GM10248 (cell line): ENCODE measurements around the gene AZU1.

Experiments
- CTCF ChIA-PET: fragments of 300-600 bp; sonication (Branson Sonifier 250); formaldehyde crosslinking; extraction: SDS; loops from one replicate; lab custom pipeline; 2021; ENCODE audit warnings: antibody characterized with exemption; lab: Yijun Ruan, JAX
- POLR2A ChIA-PET: fragments of 350-650 bp; sonication (Branson Sonifier 250); formaldehyde crosslinking; extraction: SDS; loops from one replicate; lab custom pipeline; 2020; ENCODE audit warnings: antibody characterized with exemption; lab: Yijun Ruan, JAX
- DNase-seq: peaks from one replicate; pipeline ENCODE4 v3.0.0; 2012; ENCODE audit errors: extremely low spot score
- TF ChIP-seq, protein P1 (sequence below): IDR thresholded peaks from 2 replicates; pipeline ENCODE4 v1.5.1; 2012; ENCODE audit warnings: mild to moderate bottlenecking, low read depth; ENCODE audit errors: extremely low read depth, missing control alignments, control extremely low read depth

AZU1 gene

DNA sequence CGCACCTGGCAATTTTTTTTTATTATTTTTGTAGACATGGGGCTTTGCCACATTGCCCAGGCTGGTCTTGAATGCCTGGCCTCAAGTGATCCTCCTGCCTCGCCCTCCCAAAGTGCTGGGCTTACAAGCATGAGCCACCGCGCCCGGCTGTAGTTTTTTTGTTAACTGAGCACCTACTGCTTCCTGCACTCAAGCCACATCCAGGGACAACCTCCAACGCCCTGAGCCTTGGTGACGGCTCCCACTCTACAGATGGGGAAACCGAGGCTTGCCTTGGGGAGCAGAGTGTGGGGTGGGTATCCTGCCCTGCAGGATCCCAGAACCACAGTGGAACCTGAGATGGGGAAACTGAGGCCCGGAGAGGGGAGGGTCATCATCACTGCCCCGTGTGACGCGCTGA is 27.5 kb downstream of the AZU1 start:
- TF ChIP-seq, protein P1, sequence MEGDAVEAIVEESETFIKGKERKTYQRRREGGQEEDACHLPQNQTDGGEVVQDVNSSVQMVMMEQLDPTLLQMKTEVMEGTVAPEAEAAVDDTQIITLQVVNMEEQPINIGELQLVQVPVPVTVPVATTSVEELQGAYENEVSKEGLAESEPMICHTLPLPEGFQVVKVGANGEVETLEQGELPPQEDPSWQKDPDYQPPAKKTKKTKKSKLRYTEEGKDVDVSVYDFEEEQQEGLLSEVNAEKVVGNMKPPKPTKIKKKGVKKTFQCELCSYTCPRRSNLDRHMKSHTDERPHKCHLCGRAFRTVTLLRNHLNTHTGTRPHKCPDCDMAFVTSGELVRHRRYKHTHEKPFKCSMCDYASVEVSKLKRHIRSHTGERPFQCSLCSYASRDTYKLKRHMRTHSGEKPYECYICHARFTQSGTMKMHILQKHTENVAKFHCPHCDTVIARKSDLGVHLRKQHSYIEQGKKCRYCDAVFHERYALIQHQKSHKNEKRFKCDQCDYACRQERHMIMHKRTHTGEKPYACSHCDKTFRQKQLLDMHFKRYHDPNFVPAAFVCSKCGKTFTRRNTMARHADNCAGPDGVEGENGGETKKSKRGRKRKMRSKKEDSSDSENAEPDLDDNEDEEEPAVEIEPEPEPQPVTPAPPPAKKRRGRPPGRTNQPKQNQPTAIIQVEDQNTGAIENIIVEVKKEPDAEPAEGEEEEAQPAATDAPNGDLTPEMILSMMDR = no peak
- DNase-seq = no peak
- ChIA-PET POLR2A (no interaction called here), CTCF (interaction anchor here (1.5 to 2.2 kb wide), 3 partner anchors 10 to 149 kb away, joined by 3 to 11 read pairs (median 7); no protein-coding TSS in a partner anchor)

GRCh38 chr19:855566-856120 is 28.0 kb downstream of the AZU1 start:
- ChIA-PET POLR2A (interaction anchor here (1.2 kb wide), 1 partner anchor 51 kb away, joined by 4 read pairs; no protein-coding TSS in a partner anchor), CTCF (interaction anchor here (1.0 to 2.4 kb wide), 10 partner anchors 10 to 148 kb away, joined by 3 to 11 read pairs (median 3); partner anchors contain the start of gene PRTN3)
- no peak for DNase-seq
- TF ChIP-seq, protein P1 = no peak

- CTCF ChIA-PET = interaction anchor here (0.8 to 2.0 kb wide), 5 partner anchors 9 to 65 kb away, joined by 3 to 9 read pairs (median 4); no protein-coding TSS in a partner anchor
- TF ChIP-seq, protein P1 = no peak
- no peak for DNase-seq
- POLR2A ChIA-PET = no interaction called here
These were observed 30.6 kb downstream of the AZU1 start for GRCh38 chr19:858284-858683.

GRCh38 chr19:858868-859843 is 31.5 kb downstream of the AZU1 start, which contains the start of gene CFD:
TSS of gene CFD (plus strand) at chr19:859664. CDS start at chr19:859690, 26 bp downstream.
- DNase-seq = no peak
- TF ChIP-seq, protein P1 = no peak
- POLR2A ChIA-PET = no interaction called here
- CTCF ChIA-PET = interaction anchor here (0.8 to 2.0 kb wide), 5 partner anchors 10 to 64 kb away, joined by 3 to 9 read pairs (median 4); no protein-coding TSS in a partner anchor

GRCh38 chr19:861141-861755 is 33.6 kb downstream of the AZU1 start:
- TF ChIP-seq, protein P1 = no peak
- no peak for DNase-seq
- ChIA-PET CTCF (no interaction called here), POLR2A (no interaction called here)
